Uterus (tissue), 2 donors: ENCODE measurements around the gene CEACAM6.

Experiments used
- POLR2A ChIP-seq, 2 donors: fragments of 450-650 bp; IDR thresholded peaks; one replicate each; pipeline ENCODE4 v1.6.1; 2016; ENCODE audit warnings: antibody characterized with exemption in 2 of 2, mild to moderate bottlenecking in 1 of 2, moderate library complexity in 1 of 2
- TF ChIP-seq, protein P1 (sequence below), 4 experiments: fragments of 200-600 bp in 2 of 4; fragments of 450-650 bp in 2 of 4; sonication (generic) in 2 of 4; IDR thresholded peaks; one replicate each; pipeline ENCODE4 v1.5.1; 2016 to 2019; ENCODE audit warnings: antibody characterized with exemption in 4 of 4, mild to moderate bottlenecking in 2 of 4, moderate library complexity in 1 of 4

DNA sequence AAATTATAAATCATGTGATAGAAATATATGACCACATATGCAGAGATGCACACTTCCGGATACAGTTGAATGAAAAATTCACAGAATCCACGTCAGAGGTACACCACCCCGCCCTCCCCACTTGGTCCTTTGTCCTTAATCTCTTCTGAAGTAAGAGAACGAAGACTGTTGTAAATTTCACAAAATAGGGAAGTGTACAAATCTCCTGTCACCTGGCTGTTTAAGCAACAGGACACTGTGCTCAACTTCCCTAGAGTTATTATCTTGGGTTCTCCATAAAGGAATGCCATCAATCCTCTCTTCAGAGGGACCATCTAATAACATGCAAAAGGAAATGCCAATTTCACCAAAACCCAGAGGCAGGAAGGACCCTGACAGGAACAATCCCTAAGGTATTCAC is 10.5 kb upstream of the CEACAM6 start:
- TF ChIP-seq, protein P1, sequence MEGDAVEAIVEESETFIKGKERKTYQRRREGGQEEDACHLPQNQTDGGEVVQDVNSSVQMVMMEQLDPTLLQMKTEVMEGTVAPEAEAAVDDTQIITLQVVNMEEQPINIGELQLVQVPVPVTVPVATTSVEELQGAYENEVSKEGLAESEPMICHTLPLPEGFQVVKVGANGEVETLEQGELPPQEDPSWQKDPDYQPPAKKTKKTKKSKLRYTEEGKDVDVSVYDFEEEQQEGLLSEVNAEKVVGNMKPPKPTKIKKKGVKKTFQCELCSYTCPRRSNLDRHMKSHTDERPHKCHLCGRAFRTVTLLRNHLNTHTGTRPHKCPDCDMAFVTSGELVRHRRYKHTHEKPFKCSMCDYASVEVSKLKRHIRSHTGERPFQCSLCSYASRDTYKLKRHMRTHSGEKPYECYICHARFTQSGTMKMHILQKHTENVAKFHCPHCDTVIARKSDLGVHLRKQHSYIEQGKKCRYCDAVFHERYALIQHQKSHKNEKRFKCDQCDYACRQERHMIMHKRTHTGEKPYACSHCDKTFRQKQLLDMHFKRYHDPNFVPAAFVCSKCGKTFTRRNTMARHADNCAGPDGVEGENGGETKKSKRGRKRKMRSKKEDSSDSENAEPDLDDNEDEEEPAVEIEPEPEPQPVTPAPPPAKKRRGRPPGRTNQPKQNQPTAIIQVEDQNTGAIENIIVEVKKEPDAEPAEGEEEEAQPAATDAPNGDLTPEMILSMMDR (IDR thresholded peaks at IDR 0.05): no peak
- TF ChIP-seq POLR2A (IDR thresholded peaks at IDR 0.05): no peak
